LNCaP clone FGC (cell line): ENCODE data around the gene RGL1.

Experiments
- DNase-seq: peaks from one replicate; pipeline ENCODE4 v3.0.0-alpha.2; 2011; ENCODE audit warnings: low read depth
- H3K4me3 ChIP-seq: 2 replicates; pipeline ENCODE4 v1.5.1; 2011; ENCODE audit warnings: mild to moderate bottlenecking, low read depth, low read length, control low read depth
- CTCF ChIP-seq: IDR thresholded peaks from 2 replicates; pipeline ENCODE4 v1.5.1; 2012; ENCODE audit warnings: mild to moderate bottlenecking; ENCODE audit not compliant: control insufficient read depth, insufficient read depth; ENCODE audit errors: extremely low read depth

Gene RGL1

DNA sequence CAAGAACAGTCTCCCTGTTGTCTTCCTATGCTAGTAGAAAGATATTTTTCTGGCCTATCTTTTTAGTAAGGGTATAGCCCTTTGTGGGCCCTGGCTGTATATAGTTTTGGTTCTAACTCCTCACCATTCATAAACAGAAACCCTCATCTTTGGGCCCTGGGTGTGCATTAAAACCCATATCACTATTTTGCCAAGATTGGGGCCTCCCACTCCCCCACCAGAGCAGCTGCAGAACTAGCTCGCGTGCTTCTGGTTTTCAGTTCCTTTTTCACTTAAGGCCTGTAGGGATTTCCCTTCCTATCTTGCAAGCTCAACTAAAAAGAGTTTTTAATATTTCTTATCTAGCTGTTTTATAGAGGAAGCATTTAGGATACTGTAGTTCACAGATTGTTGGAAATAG, 106.4 kb downstream of the RGL1 start:
- no peak overlapping the region for H3K4me3 ChIP-seq
- no peak for DNase-seq
- TF ChIP-seq CTCF: no peak

GRCh38 chr1:183912265-183912886, 107.5 kb downstream of the RGL1 start:
- H3K4me3 ChIP-seq: no peak overlapping the region
- no peak for DNase-seq
- TF ChIP-seq CTCF: no peak

DNA sequence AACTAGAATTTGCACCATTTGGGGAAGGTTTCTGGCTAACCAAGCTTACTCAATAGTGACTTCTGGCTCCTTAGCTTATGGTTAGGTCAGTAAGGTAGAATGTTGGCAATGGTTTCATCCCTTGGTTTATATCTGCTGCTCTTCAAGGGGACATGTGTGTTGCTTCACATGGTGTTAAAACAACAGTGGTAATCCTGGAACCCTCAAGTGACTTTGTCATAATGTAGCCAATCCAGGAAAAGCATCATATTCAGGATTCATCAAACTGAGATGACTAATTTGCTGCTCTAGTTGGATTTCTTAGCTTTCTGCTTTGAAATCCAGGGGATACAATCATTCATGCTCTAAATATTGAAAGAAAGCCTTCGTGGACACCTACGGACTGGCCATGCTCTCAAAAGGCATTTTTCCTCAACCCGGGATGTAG, 108.7 kb downstream of the RGL1 start:
- TF ChIP-seq CTCF: no peak
- no peak overlapping the region for H3K4me3 ChIP-seq
- DNase-seq: no peak

DNA sequence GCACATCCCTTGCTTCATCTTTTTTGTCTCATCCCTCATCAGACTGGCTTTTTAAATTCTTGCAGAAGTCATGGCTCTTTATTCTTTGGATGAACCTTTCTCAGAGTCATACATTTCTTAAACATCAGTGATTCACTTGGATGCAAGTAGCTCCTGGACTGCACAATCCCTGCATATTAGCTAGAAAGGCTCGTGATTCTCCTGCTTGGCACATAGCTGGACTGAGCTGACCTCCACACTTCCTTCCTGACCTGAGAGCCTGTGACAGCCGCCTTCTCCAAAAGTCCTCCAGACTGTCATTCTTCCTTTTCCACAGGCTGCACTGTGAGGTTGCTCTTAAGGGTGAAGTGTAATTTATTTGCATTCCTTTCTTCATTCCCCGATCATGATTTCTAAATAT, 109.4 kb downstream of the RGL1 start:
- DNase-seq: no peak
- H3K4me3 ChIP-seq: no peak overlapping the region
- TF ChIP-seq CTCF: no peak

GRCh38 chr1:183914891-183915290, 110.0 kb downstream of the RGL1 start:
- no peak for TF ChIP-seq CTCF
- H3K4me3 ChIP-seq: no peak overlapping the region
- DNase-seq: no peak

DNA sequence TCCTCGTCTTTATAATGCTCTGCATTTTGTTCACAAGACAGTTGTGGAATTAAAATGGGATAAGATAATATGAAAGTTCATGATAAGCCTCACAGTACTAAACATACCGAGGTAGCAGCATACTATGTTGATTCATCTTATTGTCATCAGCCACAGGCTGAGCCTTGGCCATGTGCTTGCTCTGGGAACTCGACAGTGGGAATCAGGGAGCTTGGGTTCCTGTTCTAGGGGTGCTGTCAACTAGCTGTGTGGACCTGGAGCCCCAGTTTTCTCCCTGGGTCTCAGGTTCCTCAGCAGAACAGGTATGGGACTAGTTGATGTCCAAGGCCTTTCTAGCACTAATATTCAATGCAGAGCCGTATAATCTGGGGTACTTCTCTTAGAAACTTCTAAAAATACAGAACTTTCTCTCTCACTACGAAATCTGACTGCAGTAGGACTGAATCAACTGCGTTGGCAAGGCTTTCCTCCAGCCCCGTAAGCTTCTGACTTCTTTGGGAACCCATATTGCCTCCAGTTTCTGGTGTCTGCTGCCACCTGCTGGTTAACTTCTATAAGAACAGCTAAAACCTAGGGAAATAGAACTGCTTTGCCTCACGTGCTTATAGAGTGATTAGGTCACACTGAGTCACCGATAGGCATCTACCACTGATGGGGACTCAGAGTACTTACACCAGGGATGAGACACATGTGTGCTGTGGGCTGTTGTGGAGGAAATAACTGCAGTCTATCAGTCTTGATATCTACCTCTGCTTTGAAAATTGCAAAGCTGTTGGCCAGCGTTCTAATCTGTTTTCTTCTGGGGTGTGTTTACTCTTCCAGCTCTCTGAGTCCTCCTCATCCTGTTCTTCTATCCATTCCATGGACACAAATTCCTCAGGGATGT, 110.9 kb downstream of the RGL1 start:
- no peak overlapping the region for H3K4me3 ChIP-seq
- TF ChIP-seq CTCF: peak; percentile 77
- peak; percentile 72 for DNase-seq
